GM12878 (cell line): ENCODE data around the gene DDHD1. TPM values are rescaled to one million over a fixed set of nuclear protein-coding genes. Genes with fewer than 3 reads are reported as not detected.

Experiments
- ATAC-seq: fragments of 200-7000 bp; cut with Tn5 transposase; 3 replicates; pipeline ENCODE4 v1.9.1; 2020; ENCODE audit warnings: mild to moderate bottlenecking, moderate library complexity
- BruUV-seq: library from RNA; stranded (reverse); fragments of 400-500 nt; replicated peaks from 2 replicates; lab custom pipeline; 2021; lab: Mats Ljungman, UMichigan
- CTCF ChIA-PET: fragments of 300-600 bp; sonication (Branson Sonifier 250); formaldehyde crosslinking; extraction: SDS; loops from one replicate; lab custom pipeline; 2021; ENCODE audit warnings: inconsistent platforms; lab: Yijun Ruan, JAX
- POLR2A ChIA-PET: fragments of 350-600 bp; formaldehyde crosslinking; extraction: SDS; loops from one replicate; lab custom pipeline; 2021; ENCODE audit warnings: inconsistent platforms; lab: Charles Lee
- RAD21 ChIA-PET: fragments of 300-600 bp; sonication (Branson Sonifier 250); formaldehyde crosslinking; loops from one replicate; lab custom pipeline; 2023; ENCODE audit warnings: antibody characterized with exemption; ENCODE audit not compliant: unreplicated experiment; lab: Charles Lee
- SMC1A ChIA-PET: fragments of 300-600 bp; sonication (Branson Sonifier 250); formaldehyde crosslinking; loops from one replicate; lab custom pipeline; 2023; ENCODE audit not compliant: unreplicated experiment, uncharacterized antibody; lab: Charles Lee
- DNase-seq: peaks from one replicate; pipeline ENCODE4 v3.0.0-alpha.2; 2011; ENCODE audit warnings: low read depth, low spot score
- FAIRE-seq: peaks from 3 replicates; lab custom pipeline; 2011; peaks lifted over from hg19 to GRCh38; lab: Jason Lieb, UNC
- H2AFZ ChIP-seq: 2 replicates; pipeline ENCODE4 v1.6.0; 2011; ENCODE audit warnings: low read depth, low read length, control low read depth; ENCODE audit not compliant: control insufficient read depth
- H3K27ac ChIP-seq: 2 replicates; pipeline ENCODE4 v1.5.1; 2011; ENCODE audit warnings: control low read depth; ENCODE audit not compliant: control insufficient read depth, insufficient read depth
- H3K27me3 ChIP-seq, 2 experiments: replicated peaks in 1 of 2; 2 replicates each; pipeline versions ENCODE4 v1.6.0 to v1.6.1; 2011; ENCODE audit warnings: low read length in 1 of 2; ENCODE audit not compliant: control insufficient read depth in 2 of 2, insufficient read depth in 2 of 2
- H3K36me3 ChIP-seq, 2 experiments: 2 replicates each; pipeline ENCODE4 v1.5.1; 2011; ENCODE audit warnings: low read length in 1 of 2; ENCODE audit not compliant: control insufficient read depth in 2 of 2, insufficient read depth in 2 of 2
- H3K4me1 ChIP-seq: 2 replicates; pipeline ENCODE4 v1.6.1; 2011; ENCODE audit warnings: mild to moderate bottlenecking, low read length, moderate library complexity, mixed read lengths; ENCODE audit not compliant: control insufficient read depth, insufficient read depth
- H3K4me2 ChIP-seq: 2 replicates; pipeline ENCODE4 v1.6.0; 2011; ENCODE audit warnings: control low read depth; ENCODE audit not compliant: control insufficient read depth, insufficient read depth
- H3K4me3 ChIP-seq: fragments of 200-600 bp; sonication (generic); 2 replicates; pipeline ENCODE4 v1.5.1; 2016
- H3K79me2 ChIP-seq: 2 replicates; pipeline ENCODE4 v1.6.0; 2011; ENCODE audit warnings: low read length; ENCODE audit not compliant: control insufficient read depth, insufficient read depth
- H3K9ac ChIP-seq: 2 replicates; pipeline ENCODE4 v1.8.0; 2011; ENCODE audit warnings: low read length, control low read depth, mixed read lengths; ENCODE audit not compliant: control insufficient read depth, insufficient read depth
- H3K9me3 ChIP-seq: replicated peaks from 3 replicates; pipeline ENCODE4 v1.5.1; 2011; ENCODE audit warnings: mild to moderate bottlenecking, low read length; ENCODE audit not compliant: control insufficient read depth, insufficient read depth
- H4K20me1 ChIP-seq: 2 replicates; pipeline ENCODE4 v1.6.0; 2011; ENCODE audit not compliant: control insufficient read depth, insufficient read depth
- CHD1 ChIP-seq: IDR thresholded peaks from 2 replicates; pipeline ENCODE4 v1.6.1; 2012; ENCODE audit warnings: low read depth, low read length, improper control_type of control experiment
- ESRRA ChIP-seq: IDR thresholded peaks from 2 replicates; pipeline ENCODE4 v1.6.1; 2012; ENCODE audit warnings: mild to moderate bottlenecking, low read length, improper control_type of control experiment
- EZH2 ChIP-seq: IDR thresholded peaks from 2 replicates; pipeline ENCODE4 v1.6.1; 2012; ENCODE audit warnings: low read depth, mild to moderate bottlenecking, control low read depth, inconsistent platforms, low read length, borderline replicate concordance; ENCODE audit not compliant: control insufficient read depth
- FOS ChIP-seq: IDR thresholded peaks from 3 replicates; pipeline ENCODE4 v1.6.1; 2011; ENCODE audit warnings: borderline replicate concordance; ENCODE audit not compliant: insufficient read length; ENCODE audit errors: extremely low read depth
- GABPA ChIP-seq: IDR thresholded peaks from 2 replicates; pipeline ENCODE4 v1.6.1; 2014; ENCODE audit warnings: antibody characterized with exemption, low read depth, mild to moderate bottlenecking, inconsistent platforms
- IRF4 ChIP-seq: IDR thresholded peaks from 2 replicates; pipeline ENCODE4 v1.6.1; 2011; ENCODE audit warnings: low read depth, low read length
- JUND ChIP-seq: IDR thresholded peaks from 2 replicates; pipeline ENCODE4 v1.6.1; 2012; ENCODE audit warnings: low read depth, mild to moderate bottlenecking, low read length, improper control_type of control experiment, moderate library complexity
- POLR2AphosphoS2 ChIP-seq: IDR thresholded peaks from 2 replicates; pipeline ENCODE4 v1.6.1; 2011; ENCODE audit warnings: low read depth, mild to moderate bottlenecking, low read length, improper control_type of control experiment, moderate library complexity
- SIN3A ChIP-seq: IDR thresholded peaks from 2 replicates; pipeline ENCODE4 v1.6.1; 2012; ENCODE audit warnings: low read depth, low read length, improper control_type of control experiment
- SMARCA5 ChIP-seq: fragments of 450-650 bp; IDR thresholded peaks from 2 replicates; pipeline ENCODE4 v1.6.1; 2017; ENCODE audit warnings: mild to moderate bottlenecking
- ZBED1 ChIP-seq: IDR thresholded peaks from 2 replicates; pipeline ENCODE4 v1.6.1; 2016; ENCODE audit warnings: borderline replicate concordance
- ZNF217 ChIP-seq: fragments of 450-650 bp; IDR thresholded peaks from 2 replicates; pipeline ENCODE4 v1.6.1; 2017; ENCODE audit warnings: antibody characterized with exemption, mild to moderate bottlenecking
- WGBS: methylation state at CpG from one replicate; pipeline ENCODE4 v1.1.6; 2016; ENCODE audit warnings: low lambda C conversion rate; ENCODE audit not compliant: insufficient replicate concordance, insufficient coverage; ENCODE audit errors: missing lambda C conversion rate; 5-methylcytosine and 5-hydroxymethylcytosine counted together
- in situ Hi-C: fragments of 300-500 bp; cut with MboI; formaldehyde crosslinking; loops from 9 replicates; pipeline ENCODE4 v1.14.3; 2018; ENCODE audit warnings: mixed read lengths
- intact Hi-C: fragments of 100-400 bp; cut with micrococcal nuclease; formaldehyde crosslinking; loops from one replicate; pipeline ENCODE4 v1.14.2; 2022; ENCODE audit not compliant: unreplicated experiment
- polyA plus RNA-seq, 11 experiments: library from polyadenylated mRNA; depleted of rRNA in 4 of 11; unstranded in 6 of 11; stranded (reverse) in 5 of 11; fragments of >200 nt; fragmentation: Nextera tagmentation in 4 of 11; fragmentation: Illumina TruSeq in 1 of 11; extraction: Ambion mirVana in 4 of 11; extraction: Trizol in 1 of 11; gene quantifications; 1 replicate in 1 of 11; 2 replicates in 10 of 11; pipeline versions ENCODE4 v1.2.1 to v1.2.3, GENCODE V29; 2011 to 2016; ENCODE audit warnings: inconsistent platforms in 2 of 11, missing spikeins in 2 of 11, low read depth in 1 of 11
- total RNA-seq, 4 experiments: library from RNA; depleted of rRNA in 3 of 4; stranded (reverse); fragments of >200 nt in 3 of 4; fragmentation: Illumina TruSeq in 1 of 4; extraction: Trizol in 1 of 4; gene quantifications; 2 replicates each; pipeline versions ENCODE4 v1.2.1 to v1.2.3, GENCODE V29; 2013 to 2021
- TF ChIP-seq, protein P1 (sequence below): IDR thresholded peaks from 2 replicates; pipeline ENCODE4 v1.6.1; 2012; ENCODE audit warnings: mild to moderate bottlenecking, low read depth, low read length
- TF ChIP-seq, protein P2 (sequence below): fragments of 450-650 bp; IDR thresholded peaks from 2 replicates; pipeline ENCODE4 v1.6.1; 2017; ENCODE audit warnings: mild to moderate bottlenecking, low read depth, inconsistent platforms; ENCODE audit not compliant: poor library complexity, severe bottlenecking

DDHD1 gene
- total and polyA plus RNA-seq, 10 of the 15 experiments (the other 5 are each of a cell fraction or from before 2014, with no cell fraction given), result 7.7 to 52.3 (median 28.5) TPM

DNA sequence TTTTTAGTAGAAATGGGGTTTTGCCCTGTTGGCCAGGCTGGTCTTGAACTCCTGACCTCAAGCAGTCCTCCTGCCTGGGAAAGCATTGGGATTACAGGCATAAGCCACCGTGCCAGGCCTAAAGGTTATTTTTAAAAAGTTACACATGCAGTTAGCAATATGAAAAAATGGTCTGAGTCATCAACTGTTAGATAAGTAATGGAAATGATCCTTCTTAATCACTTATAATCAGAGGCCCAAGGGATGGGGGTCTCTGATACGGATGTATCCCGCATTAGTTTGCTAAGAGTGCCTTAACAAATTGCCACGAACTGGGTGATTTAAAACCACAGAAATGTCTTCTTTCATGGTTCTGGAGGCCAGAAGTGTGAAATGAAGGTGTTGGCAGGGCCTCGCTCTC is 148.1 kb downstream of the DDHD1 start:
- no peaks in the 10 kb centered on the region; the same call in 2 of the 3 replicates for H3K9me3 ChIP-seq
- H4K20me1 ChIP-seq, result no peaks in the 10 kb centered on the region
- H3K27ac ChIP-seq, result no peak overlapping the region
- H3K9ac ChIP-seq, result no peak overlapping the region
- H3K4me3 ChIP-seq, result no peak overlapping the region
- ChIA-PET SMC1A (no interaction called here), POLR2A (no interaction called here), CTCF (no interaction called here), RAD21 (no interaction called here)
- H3K27me3 ChIP-seq, result no peaks in the 10 kb centered on the region; a peak in 1 of 4 replicates
- no peak for ATAC-seq
- no peaks in the 10 kb centered on the region for H3K4me1 ChIP-seq
- no peak overlapping the region for H3K4me2 ChIP-seq
- intact Hi-C loops (no loop called here), in situ Hi-C loops (no loop called here)
- H3K79me2 ChIP-seq, result no peaks in the 10 kb centered on the region
- FAIRE-seq, result no peak
- no peak for DNase-seq
- H2AFZ ChIP-seq, result no peak overlapping the region
- WGBS, result 70% methylated on average over 5 of the region's 5 CpGs
- BruUV-seq, result no TSS peak
- no peaks in the 10 kb centered on the region for H3K36me3 ChIP-seq
- TF ChIP-seq SIN3A (no peak), ZBED1 (no peak), POLR2AphosphoS2 (no peak), ESRRA (no peak), FOS (no peak), ZNF217 (no peak), SMARCA5 (no peak), CHD1 (no peak), IRF4 (no peak), GABPA (no peak), JUND (no peak), EZH2 (no peak)
- TF ChIP-seq, protein P1, sequence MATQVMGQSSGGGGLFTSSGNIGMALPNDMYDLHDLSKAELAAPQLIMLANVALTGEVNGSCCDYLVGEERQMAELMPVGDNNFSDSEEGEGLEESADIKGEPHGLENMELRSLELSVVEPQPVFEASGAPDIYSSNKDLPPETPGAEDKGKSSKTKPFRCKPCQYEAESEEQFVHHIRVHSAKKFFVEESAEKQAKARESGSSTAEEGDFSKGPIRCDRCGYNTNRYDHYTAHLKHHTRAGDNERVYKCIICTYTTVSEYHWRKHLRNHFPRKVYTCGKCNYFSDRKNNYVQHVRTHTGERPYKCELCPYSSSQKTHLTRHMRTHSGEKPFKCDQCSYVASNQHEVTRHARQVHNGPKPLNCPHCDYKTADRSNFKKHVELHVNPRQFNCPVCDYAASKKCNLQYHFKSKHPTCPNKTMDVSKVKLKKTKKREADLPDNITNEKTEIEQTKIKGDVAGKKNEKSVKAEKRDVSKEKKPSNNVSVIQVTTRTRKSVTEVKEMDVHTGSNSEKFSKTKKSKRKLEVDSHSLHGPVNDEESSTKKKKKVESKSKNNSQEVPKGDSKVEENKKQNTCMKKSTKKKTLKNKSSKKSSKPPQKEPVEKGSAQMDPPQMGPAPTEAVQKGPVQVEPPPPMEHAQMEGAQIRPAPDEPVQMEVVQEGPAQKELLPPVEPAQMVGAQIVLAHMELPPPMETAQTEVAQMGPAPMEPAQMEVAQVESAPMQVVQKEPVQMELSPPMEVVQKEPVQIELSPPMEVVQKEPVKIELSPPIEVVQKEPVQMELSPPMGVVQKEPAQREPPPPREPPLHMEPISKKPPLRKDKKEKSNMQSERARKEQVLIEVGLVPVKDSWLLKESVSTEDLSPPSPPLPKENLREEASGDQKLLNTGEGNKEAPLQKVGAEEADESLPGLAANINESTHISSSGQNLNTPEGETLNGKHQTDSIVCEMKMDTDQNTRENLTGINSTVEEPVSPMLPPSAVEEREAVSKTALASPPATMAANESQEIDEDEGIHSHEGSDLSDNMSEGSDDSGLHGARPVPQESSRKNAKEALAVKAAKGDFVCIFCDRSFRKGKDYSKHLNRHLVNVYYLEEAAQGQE, result no peak
- TF ChIP-seq, protein P2, sequence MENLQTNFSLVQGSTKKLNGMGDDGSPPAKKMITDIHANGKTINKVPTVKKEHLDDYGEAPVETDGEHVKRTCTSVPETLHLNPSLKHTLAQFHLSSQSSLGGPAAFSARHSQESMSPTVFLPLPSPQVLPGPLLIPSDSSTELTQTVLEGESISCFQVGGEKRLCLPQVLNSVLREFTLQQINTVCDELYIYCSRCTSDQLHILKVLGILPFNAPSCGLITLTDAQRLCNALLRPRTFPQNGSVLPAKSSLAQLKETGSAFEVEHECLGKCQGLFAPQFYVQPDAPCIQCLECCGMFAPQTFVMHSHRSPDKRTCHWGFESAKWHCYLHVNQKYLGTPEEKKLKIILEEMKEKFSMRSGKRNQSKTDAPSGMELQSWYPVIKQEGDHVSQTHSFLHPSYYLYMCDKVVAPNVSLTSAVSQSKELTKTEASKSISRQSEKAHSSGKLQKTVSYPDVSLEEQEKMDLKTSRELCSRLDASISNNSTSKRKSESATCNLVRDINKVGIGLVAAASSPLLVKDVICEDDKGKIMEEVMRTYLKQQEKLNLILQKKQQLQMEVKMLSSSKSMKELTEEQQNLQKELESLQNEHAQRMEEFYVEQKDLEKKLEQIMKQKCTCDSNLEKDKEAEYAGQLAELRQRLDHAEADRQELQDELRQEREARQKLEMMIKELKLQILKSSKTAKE, result no peak
